ENCODE measurements around the gene SCAPER.

Gene SCAPER

DNA sequence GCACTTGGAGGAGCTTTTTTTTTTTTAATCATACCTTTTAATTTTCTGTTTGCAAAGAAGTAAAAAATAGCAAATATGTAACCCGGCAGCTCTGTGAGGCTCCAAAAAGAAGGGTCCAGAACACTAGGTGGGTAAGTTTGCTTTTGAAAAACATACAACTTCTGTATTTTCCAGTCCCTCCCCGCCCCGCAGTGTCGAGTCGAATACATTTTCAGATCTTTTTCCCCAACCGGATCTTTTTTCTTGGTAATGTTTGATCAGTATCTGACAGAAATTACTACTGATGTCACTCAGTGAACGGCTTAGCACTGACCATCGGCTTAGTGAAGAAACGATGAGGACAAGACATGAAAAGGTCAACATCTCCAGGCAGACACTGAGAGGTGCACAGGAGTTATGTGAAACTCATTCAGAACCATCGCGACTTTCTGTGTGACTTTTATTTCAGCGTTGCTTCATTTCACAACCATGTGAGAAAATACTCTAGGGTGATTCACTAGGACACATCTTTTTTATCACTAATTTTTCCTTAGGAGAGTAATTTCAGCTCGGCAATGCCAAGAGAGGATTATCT, 557.6 kb downstream of the SCAPER start:
- H3K4me3 ChIP-seq (ENCODE audit: low read depth in 1 of 2, low read length in 1 of 2), result peak overlapping the region in 1 of 2 experiments; percentile 64
- H3K9me3 ChIP-seq, result peaks cover 2% of the 10 kb centered on the region
- H3K36me3 ChIP-seq, result no peaks in the 10 kb centered on the region
- peaks cover 29 to 35% of the 10 kb centered on the region in 2 experiments for H3K4me1 ChIP-seq (ENCODE audit: control insufficient read depth in 1 of 2, insufficient read depth in 1 of 2, low read depth in 1 of 2, low read length in 1 of 2)
- H3K27ac ChIP-seq, result no peak overlapping the region
- TF ChIP-seq, protein P1, sequence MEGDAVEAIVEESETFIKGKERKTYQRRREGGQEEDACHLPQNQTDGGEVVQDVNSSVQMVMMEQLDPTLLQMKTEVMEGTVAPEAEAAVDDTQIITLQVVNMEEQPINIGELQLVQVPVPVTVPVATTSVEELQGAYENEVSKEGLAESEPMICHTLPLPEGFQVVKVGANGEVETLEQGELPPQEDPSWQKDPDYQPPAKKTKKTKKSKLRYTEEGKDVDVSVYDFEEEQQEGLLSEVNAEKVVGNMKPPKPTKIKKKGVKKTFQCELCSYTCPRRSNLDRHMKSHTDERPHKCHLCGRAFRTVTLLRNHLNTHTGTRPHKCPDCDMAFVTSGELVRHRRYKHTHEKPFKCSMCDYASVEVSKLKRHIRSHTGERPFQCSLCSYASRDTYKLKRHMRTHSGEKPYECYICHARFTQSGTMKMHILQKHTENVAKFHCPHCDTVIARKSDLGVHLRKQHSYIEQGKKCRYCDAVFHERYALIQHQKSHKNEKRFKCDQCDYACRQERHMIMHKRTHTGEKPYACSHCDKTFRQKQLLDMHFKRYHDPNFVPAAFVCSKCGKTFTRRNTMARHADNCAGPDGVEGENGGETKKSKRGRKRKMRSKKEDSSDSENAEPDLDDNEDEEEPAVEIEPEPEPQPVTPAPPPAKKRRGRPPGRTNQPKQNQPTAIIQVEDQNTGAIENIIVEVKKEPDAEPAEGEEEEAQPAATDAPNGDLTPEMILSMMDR (IDR thresholded peaks at IDR 0.05), result no peak
- peaks cover 77% of the 10 kb centered on the region for H3K27me3 ChIP-seq

DNA sequence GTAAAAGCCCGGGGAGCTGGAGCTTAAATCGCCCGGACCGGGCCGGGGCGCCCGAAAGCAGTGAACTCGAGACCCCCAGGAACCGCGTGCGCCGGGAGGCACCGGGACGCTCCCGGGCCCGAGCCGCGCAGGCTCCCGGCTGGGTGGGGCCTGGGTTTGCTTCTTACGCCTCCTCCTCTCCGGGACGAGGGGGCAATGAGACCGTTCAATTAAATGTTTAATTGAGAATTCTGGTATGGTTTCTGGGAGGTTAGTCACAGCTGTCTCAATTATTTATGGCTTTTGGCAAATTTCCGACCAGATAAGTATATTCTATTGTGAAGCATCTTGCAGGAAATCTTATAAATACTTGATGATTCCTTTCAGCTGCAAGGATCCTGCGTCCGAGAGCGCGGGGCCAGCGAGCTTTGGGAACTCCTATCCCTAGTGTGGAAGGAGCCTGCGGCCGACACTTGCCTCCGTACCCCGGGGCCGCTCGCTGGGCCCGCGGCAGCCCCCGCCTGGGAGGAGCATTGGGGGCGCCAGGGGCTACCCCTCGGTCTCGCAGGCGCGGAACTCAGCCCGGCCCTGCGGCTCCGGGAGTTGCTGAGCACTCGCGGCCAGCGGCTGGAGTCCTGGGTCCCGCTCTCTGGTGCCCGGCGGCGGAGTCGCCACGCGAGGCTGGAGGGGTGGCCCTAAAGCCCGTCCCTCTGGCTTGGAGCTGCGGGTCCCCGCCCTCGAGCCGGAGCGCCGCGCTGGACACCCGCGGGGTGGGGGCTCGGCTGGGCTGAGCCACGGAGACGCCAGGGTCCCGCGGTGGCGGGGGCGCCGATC, 558.3 kb downstream of the SCAPER start:
- peak overlapping the region; percentile 60 to 64 for H3K4me3 ChIP-seq (ENCODE audit: low read depth in 1 of 2, low read length in 1 of 2)
- H3K27me3 ChIP-seq, result peaks cover 84% of the 10 kb centered on the region
- peaks cover 2% of the 10 kb centered on the region for H3K36me3 ChIP-seq
- H3K4me1 ChIP-seq (ENCODE audit: control insufficient read depth in 1 of 2, insufficient read depth in 1 of 2, low read depth in 1 of 2, low read length in 1 of 2), result peaks cover 36 to 41% of the 10 kb centered on the region in 2 experiments
- TF ChIP-seq, protein P1 (IDR thresholded peaks at IDR 0.05), result no peak
- no peak overlapping the region for H3K27ac ChIP-seq
- peaks cover 8% of the 10 kb centered on the region for H3K9me3 ChIP-seq

DNA sequence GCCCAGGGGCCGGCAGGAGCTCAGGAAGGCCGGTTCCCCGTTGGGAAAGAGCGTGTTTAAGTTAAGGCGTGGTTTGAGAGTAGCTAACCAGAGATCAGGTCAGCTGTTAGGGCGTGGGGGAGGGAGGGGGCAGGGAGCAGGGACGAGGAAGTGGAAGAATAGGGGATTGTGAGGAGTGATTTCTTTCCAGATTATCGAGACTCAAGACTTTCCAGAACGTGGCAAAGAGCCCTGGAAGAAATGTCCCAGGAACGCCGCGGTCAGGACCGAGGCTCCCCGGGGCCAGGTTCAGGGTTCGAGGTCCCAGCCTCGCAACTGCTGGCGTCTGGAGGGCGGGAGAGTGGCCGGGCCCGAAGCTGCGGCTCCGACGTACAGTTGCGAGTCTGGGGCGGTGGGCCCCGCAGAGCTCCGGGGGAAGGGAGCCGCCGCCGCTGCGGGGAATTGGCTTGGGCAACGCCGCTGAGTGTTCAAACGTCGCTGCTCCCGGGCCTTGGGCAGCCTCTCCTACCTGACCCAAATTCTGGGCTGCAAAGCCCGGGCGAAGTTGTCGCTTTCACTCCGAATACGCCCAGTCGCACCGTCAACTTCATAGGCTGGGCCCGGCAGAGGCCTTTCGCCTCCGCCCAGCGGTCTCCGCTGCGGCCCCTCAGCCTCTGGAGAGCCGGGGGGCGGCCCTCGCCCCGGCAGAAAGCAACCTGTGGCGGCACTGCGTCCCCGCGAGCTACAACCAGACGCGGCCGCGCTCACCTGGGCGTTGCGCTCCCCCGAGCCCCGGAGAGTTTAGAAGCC, 559.1 kb downstream of the SCAPER start:
- peaks cover 44 to 48% of the 10 kb centered on the region in 2 experiments for H3K4me1 ChIP-seq (ENCODE audit: control insufficient read depth in 1 of 2, insufficient read depth in 1 of 2, low read depth in 1 of 2, low read length in 1 of 2)

DNA sequence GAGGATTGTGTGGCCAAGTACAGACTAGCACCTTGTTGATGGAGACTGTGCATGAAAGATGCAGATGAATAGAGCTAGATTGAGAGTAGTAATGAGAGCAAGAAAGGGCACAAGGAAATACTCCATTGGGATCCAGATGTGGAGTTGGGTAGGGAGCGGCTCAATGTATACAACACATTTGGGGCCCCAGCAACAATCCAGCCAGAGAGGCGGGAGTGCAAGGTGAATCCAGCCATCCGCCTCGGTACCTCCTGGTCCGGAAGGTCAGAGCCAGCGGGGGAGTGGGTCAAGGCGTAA, 559.6 kb downstream of the SCAPER start:
- Histone ChIP-seq H3K27me3 (peaks cover 98% of the 10 kb centered on the region), H3K4me1 (ENCODE audit: control insufficient read depth in 1 of 2, insufficient read depth in 1 of 2, low read depth in 1 of 2, low read length in 1 of 2) (peaks cover 50 to 53% of the 10 kb centered on the region in 2 experiments), H3K36me3 (peaks cover 8% of the 10 kb centered on the region), H3K4me3 (ENCODE audit: low read depth in 1 of 2, low read length in 1 of 2) (peak overlapping the region; percentile 60 to 64), H3K9me3 (peaks cover 8% of the 10 kb centered on the region), H3K27ac (no peak overlapping the region)
- TF ChIP-seq, protein P1 (IDR thresholded peaks at IDR 0.05), result no peak

More for the DNA sequence above, 559.1 kb downstream of the SCAPER start:
- no peak overlapping the region for H3K27ac ChIP-seq
- TF ChIP-seq, protein P1 (IDR thresholded peaks at IDR 0.05), result no peak
- H3K36me3 ChIP-seq, result peaks cover 7% of the 10 kb centered on the region
- H3K9me3 ChIP-seq, result peaks cover 8% of the 10 kb centered on the region
- H3K4me3 ChIP-seq (ENCODE audit: low read depth in 1 of 2, low read length in 1 of 2), result peak overlapping the region; percentile 60 to 64
- H3K27me3 ChIP-seq, result peaks cover 92% of the 10 kb centered on the region

DNA sequence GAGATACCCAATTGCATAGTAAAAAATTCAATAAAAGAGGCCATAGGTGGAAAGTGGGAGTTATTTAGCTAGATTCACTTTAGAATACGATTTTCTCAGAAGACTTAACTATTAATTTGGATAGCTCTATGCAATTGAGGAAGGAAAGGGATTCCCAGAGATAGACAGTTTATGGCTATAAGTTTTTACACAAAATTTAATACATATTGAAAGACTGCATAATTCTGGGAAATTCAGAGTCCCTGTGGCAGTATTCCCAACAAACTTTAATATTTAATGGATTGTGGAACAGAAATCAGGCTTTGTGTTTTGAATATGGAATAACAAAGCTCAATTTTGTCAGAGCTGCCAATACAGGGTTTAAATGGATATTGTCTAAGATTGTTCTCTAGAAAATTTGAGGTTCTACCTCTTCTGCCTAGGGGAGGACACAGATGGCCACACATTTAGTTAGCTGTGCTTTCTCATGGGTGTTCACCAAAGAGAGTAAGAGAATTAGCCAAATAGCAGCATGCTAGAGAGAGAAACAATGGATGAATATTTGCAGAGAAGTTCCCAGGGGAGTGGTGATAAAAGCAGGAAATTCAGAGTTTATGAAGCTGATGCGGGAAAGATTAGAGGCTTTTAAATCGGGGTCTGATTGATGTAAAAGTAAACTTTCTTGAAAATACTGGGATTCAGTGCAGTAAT, 560.1 kb downstream of the SCAPER start:
- Histone ChIP-seq H3K4me1 (ENCODE audit: control insufficient read depth in 1 of 2, insufficient read depth in 1 of 2, low read depth in 1 of 2, low read length in 1 of 2) (peaks cover 55 to 58% of the 10 kb centered on the region in 2 experiments), H3K36me3 (peaks cover 8% of the 10 kb centered on the region), H3K27me3 (peaks cover 100% of the 10 kb centered on the region), H3K4me3 (ENCODE audit: low read depth in 1 of 2, low read length in 1 of 2) (no peak overlapping the region), H3K9me3 (peaks cover 8% of the 10 kb centered on the region), H3K27ac (no peak overlapping the region)
- TF ChIP-seq, protein P1 (IDR thresholded peaks at IDR 0.05), result no peak

All from neutrophil (primary cell).